ENCODE data around the gene COPA.

DNA sequence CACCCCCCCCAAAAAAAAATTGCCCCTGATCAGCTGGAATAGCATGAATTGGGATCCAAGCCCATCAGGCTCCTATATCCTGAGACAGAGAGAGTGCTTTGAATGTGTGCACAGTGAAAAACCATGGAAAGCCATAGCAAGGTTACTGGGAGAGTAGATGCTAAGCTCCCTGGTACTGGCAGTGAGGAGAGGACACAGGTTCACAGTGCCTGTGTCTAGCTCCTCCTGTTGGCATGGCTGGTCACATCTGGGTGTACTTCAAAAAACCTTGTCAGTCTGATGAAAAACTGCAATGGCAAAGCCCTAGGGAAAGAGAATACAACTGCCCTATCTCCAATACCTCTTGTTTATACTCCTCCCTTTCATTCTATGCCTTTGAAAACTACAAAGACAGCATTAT is 12.9 kb downstream of the COPA start:
- TF ChIP-seq POLR2AphosphoS5 (IDR thresholded peaks at IDR 0.05; ENCODE audit: borderline replicate concordance, low read depth, low read length) (no peak), EZH2 (IDR thresholded peaks at IDR 0.05) (no peak)
